HEK293 (cell line): Measurements from ENCODE around the gene LDB1.

Source experiments
- GLI2 ChIP-seq: fragments of 450-650 bp; formaldehyde crosslinking; IDR thresholded peaks from 2 replicates; pipeline ENCODE4; 2017; ENCODE audit warnings: missing biosample characterization, missing genetic modification characterization, low read depth, borderline replicate concordance
- GLIS1 ChIP-seq: fragments of 450-650 bp; formaldehyde crosslinking; IDR thresholded peaks from 2 replicates; pipeline ENCODE4 v1.5.1; 2016; ENCODE audit warnings: missing biosample characterization, missing genetic modification characterization
- KLF16 ChIP-seq: fragments of 450-650 bp; formaldehyde crosslinking; IDR thresholded peaks from 2 replicates; pipeline ENCODE4 v1.5.1; 2017; ENCODE audit warnings: missing biosample characterization, missing genetic modification characterization
- KLF8 ChIP-seq: fragments of 450-650 bp; formaldehyde crosslinking; IDR thresholded peaks from 2 replicates; pipeline ENCODE4 v1.5.1; 2016; ENCODE audit warnings: missing biosample characterization, missing genetic modification characterization
- MZF1 ChIP-seq: fragments of 450-650 bp; formaldehyde crosslinking; IDR thresholded peaks from 2 replicates; pipeline ENCODE4 v1.5.1; 2017; ENCODE audit warnings: missing biosample characterization, missing genetic modification characterization, borderline replicate concordance
- PRDM4 ChIP-seq: fragments of 450-650 bp; formaldehyde crosslinking; IDR thresholded peaks from 2 replicates; pipeline ENCODE4 v1.5.1; 2017; ENCODE audit warnings: missing biosample characterization, missing genetic modification characterization
- SETDB1 ChIP-seq: IDR thresholded peaks from one replicate; pipeline ENCODE4 v1.6.1; 2017; ENCODE audit warnings: mild to moderate bottlenecking, low read length, moderate library complexity, mixed read lengths; ENCODE audit not compliant: insufficient read length
- ZBTB21 ChIP-seq: fragments of 450-650 bp; formaldehyde crosslinking; IDR thresholded peaks from 2 replicates; pipeline ENCODE4 v1.5.1; 2017; ENCODE audit warnings: missing biosample characterization, missing genetic modification characterization
- ZFHX2 ChIP-seq: fragments of 450-650 bp; formaldehyde crosslinking; conservative IDR thresholded peaks from 2 replicates; pipeline ENCODE4 v1.5.1; 2016; ENCODE audit warnings: missing biosample characterization, missing genetic modification characterization
- ZNF112 ChIP-seq: fragments of 450-650 bp; formaldehyde crosslinking; IDR thresholded peaks from 2 replicates; pipeline ENCODE4 v1.5.0; 2017; ENCODE audit warnings: missing biosample characterization, missing genetic modification characterization
- ZNF114 ChIP-seq: fragments of 450-650 bp; formaldehyde crosslinking; IDR thresholded peaks from 2 replicates; pipeline ENCODE4 v1.5.0; 2017; ENCODE audit warnings: missing biosample characterization, missing genetic modification characterization
- ZNF121 ChIP-seq: fragments of 450-650 bp; formaldehyde crosslinking; IDR thresholded peaks from 2 replicates; pipeline ENCODE4 v1.5.1; 2016; ENCODE audit warnings: missing biosample characterization, missing genetic modification characterization
- ZNF202 ChIP-seq: fragments of 450-650 bp; formaldehyde crosslinking; IDR thresholded peaks from 2 replicates; pipeline ENCODE4 v1.5.1; 2016; ENCODE audit warnings: missing biosample characterization, missing genetic modification characterization, borderline replicate concordance
- ZNF211 ChIP-seq: fragments of 450-650 bp; formaldehyde crosslinking; IDR thresholded peaks from 2 replicates; pipeline ENCODE4 v1.5.1; 2016; ENCODE audit warnings: low read depth, missing biosample characterization, missing genetic modification characterization
- ZNF274 ChIP-seq, 2 experiments: fragments of 200-500 bp in 1 of 2; fragments of 450-650 bp in 1 of 2; sonication (Bioruptor generic) in 1 of 2; formaldehyde crosslinking in 1 of 2; IDR thresholded peaks; 2 replicates each; pipeline versions ENCODE4 v1.5.1 to v1.6.1; 2014 to 2016; ENCODE audit warnings: borderline replicate concordance in 1 of 2, inconsistent platforms in 1 of 2, low read length in 1 of 2, missing biosample characterization in 1 of 2, missing genetic modification characterization in 1 of 2
- ZNF324 ChIP-seq: fragments of 450-650 bp; formaldehyde crosslinking; IDR thresholded peaks from 2 replicates; pipeline ENCODE4 v1.5.1; 2016; ENCODE audit warnings: missing biosample characterization, missing genetic modification characterization
- ZNF335 ChIP-seq: fragments of 450-650 bp; formaldehyde crosslinking; conservative IDR thresholded peaks from 2 replicates; pipeline ENCODE4 v1.5.1; 2016; ENCODE audit warnings: missing biosample characterization, missing genetic modification characterization
- ZNF501 ChIP-seq: fragments of 450-650 bp; formaldehyde crosslinking; IDR thresholded peaks from 2 replicates; pipeline ENCODE4 v1.5.1; 2016; ENCODE audit warnings: missing biosample characterization, missing genetic modification characterization
- ZNF518A ChIP-seq: fragments of 450-650 bp; formaldehyde crosslinking; conservative IDR thresholded peaks from 2 replicates; pipeline ENCODE4 v1.5.1; 2016; ENCODE audit warnings: low read depth, missing biosample characterization, missing genetic modification characterization
- ZNF560 ChIP-seq: fragments of 450-650 bp; formaldehyde crosslinking; IDR thresholded peaks from 2 replicates; pipeline ENCODE4 v1.5.1; 2017; ENCODE audit warnings: missing biosample characterization, missing genetic modification characterization, borderline replicate concordance
- ZNF561 ChIP-seq: fragments of 450-650 bp; IDR thresholded peaks from 2 replicates; pipeline ENCODE4 v1.5.1; 2018; ENCODE audit warnings: missing biosample characterization, missing genetic modification characterization, borderline replicate concordance
- ZNF571 ChIP-seq: fragments of 450-650 bp; formaldehyde crosslinking; IDR thresholded peaks from 2 replicates; pipeline ENCODE4 v1.5.0; 2017; ENCODE audit warnings: missing biosample characterization, missing genetic modification characterization
- ZNF580 ChIP-seq: fragments of 450-650 bp; formaldehyde crosslinking; IDR thresholded peaks from 2 replicates; pipeline ENCODE4 v1.5.1; 2016; ENCODE audit warnings: missing biosample characterization, missing genetic modification characterization
- ZNF585B ChIP-seq: fragments of 450-650 bp; formaldehyde crosslinking; IDR thresholded peaks from 2 replicates; pipeline ENCODE4 v1.5.1; 2016; ENCODE audit warnings: missing biosample characterization, missing genetic modification characterization
- ZNF623 ChIP-seq: fragments of 450-650 bp; formaldehyde crosslinking; IDR thresholded peaks from 2 replicates; pipeline ENCODE4 v1.5.1; 2016; ENCODE audit warnings: missing biosample characterization, missing genetic modification characterization
- ZNF624 ChIP-seq: fragments of 450-650 bp; formaldehyde crosslinking; IDR thresholded peaks from 2 replicates; pipeline ENCODE4 v1.5.1; 2017; ENCODE audit warnings: missing biosample characterization, missing genetic modification characterization
- ZNF629 ChIP-seq: fragments of 450-650 bp; formaldehyde crosslinking; IDR thresholded peaks from 2 replicates; pipeline ENCODE4 v1.5.1; 2017; ENCODE audit warnings: missing biosample characterization, missing genetic modification characterization
- ZNF658 ChIP-seq: fragments of 450-650 bp; formaldehyde crosslinking; IDR thresholded peaks from 2 replicates; pipeline ENCODE4; 2016; ENCODE audit warnings: missing biosample characterization, missing genetic modification characterization
- ZNF768 ChIP-seq: fragments of 450-650 bp; formaldehyde crosslinking; IDR thresholded peaks from 2 replicates; pipeline ENCODE4 v1.5.1; 2018; ENCODE audit warnings: missing biosample characterization, mild to moderate bottlenecking, missing genetic modification characterization
- ZNF785 ChIP-seq: fragments of 450-650 bp; formaldehyde crosslinking; IDR thresholded peaks from 2 replicates; pipeline ENCODE4 v1.5.1; 2016; ENCODE audit warnings: missing biosample characterization, missing genetic modification characterization
- ZNF791 ChIP-seq: fragments of 450-650 bp; formaldehyde crosslinking; IDR thresholded peaks from 2 replicates; pipeline ENCODE4 v1.5.1; 2016; ENCODE audit warnings: missing biosample characterization, missing genetic modification characterization
- ZNF830 ChIP-seq: fragments of 450-650 bp; IDR thresholded peaks from 2 replicates; pipeline ENCODE4 v1.5.0; 2018; ENCODE audit warnings: missing biosample characterization, missing genetic modification characterization, low read depth, mild to moderate bottlenecking, moderate library complexity
- ZSCAN23 ChIP-seq: fragments of 450-650 bp; formaldehyde crosslinking; IDR thresholded peaks from 2 replicates; pipeline ENCODE4 v1.5.1; 2016; ENCODE audit warnings: missing biosample characterization, missing genetic modification characterization

Gene LDB1

GRCh38 chr10:102064868-102065560, 55.2 kb downstream of the LDB1 start, which contains the start of gene HPS6 (continued):
- TF ChIP-seq ZNF211 (tag by site-specific recombination) = no peak
- TF ChIP-seq ZNF335 (tag by site-specific recombination) = peak; percentile 98
- no peak for TF ChIP-seq ZNF114
- TF ChIP-seq ZNF274 (IDR thresholded peaks at IDR 0.05; ENCODE audit: low read length) = no peak
- no peak for TF ChIP-seq ZNF274 (tag by site-specific recombination; IDR thresholded peaks at IDR 0.05; ENCODE audit: borderline replicate concordance)
- peak; percentile 28; the same call in 1 of the 2 replicates for TF ChIP-seq ZBTB21 (tag by site-specific recombination)
- no peak for TF ChIP-seq ZNF791 (tag by site-specific recombination)
- no peak for TF ChIP-seq ZNF658
- no peak for TF ChIP-seq ZNF518A
- TF ChIP-seq ZSCAN23 = no peak
- peak; percentile 4 for TF ChIP-seq SETDB1
- TF ChIP-seq ZNF112 (tag by site-specific recombination) = no peak
- peak; percentile 94 for TF ChIP-seq ZNF580 (tag by site-specific recombination)
- no peak for TF ChIP-seq ZNF585B (tag by site-specific recombination)
- no peak for TF ChIP-seq ZNF571 (tag by site-specific recombination)
- TF ChIP-seq ZNF324 (tag by site-specific recombination) = 0 out of 2 replicates have a peak, but pooled peaks have one; percentile 24
- peak; percentile 54 for TF ChIP-seq MZF1
- no peak; the same call in 1 of the 2 replicates for TF ChIP-seq KLF16 (tag by site-specific recombination)
- TF ChIP-seq ZNF560 (tag by site-specific recombination) = no peak
- no peak for TF ChIP-seq GLI2 (tag by site-specific recombination)
- TF ChIP-seq GLIS1 (tag by site-specific recombination) = peak; percentile 93
- TF ChIP-seq ZNF202 (tag by site-specific recombination) = no peak
- TF ChIP-seq ZNF624 (tag by site-specific recombination) = no peak
- no peak; the same call in 1 of the 2 replicates for TF ChIP-seq ZFHX2
- peak; percentile 10; the same call in 1 of the 2 replicates for TF ChIP-seq ZNF629 (tag by site-specific recombination)
- TF ChIP-seq ZNF121 = no peak
- no peak for TF ChIP-seq ZNF623 (tag by site-specific recombination)
- TF ChIP-seq ZNF561 (tag by site-specific recombination) = 0 out of 2 replicates have a peak, but pooled peaks have one; percentile 60
- TF ChIP-seq ZNF785 (tag by site-specific recombination) = no peak
- TF ChIP-seq ZNF830 (tag by site-specific recombination) = no peak
- no peak for TF ChIP-seq PRDM4 (tag by site-specific recombination)
- no peak for TF ChIP-seq ZNF768 (tag by site-specific recombination)
- no peak for TF ChIP-seq ZNF501 (tag by site-specific recombination)
- TF ChIP-seq KLF8 (tag by site-specific recombination) = peak; percentile 79
